IMR-90 (cell line): Measurements from ENCODE around the gene ADM2. TPM values are rescaled to one million over a fixed set of nuclear protein-coding genes. Genes with fewer than 3 reads are reported as not detected.

Experiments
- ATAC-seq: fragments of 200-7000 bp; cut with Tn5 transposase; 2 replicates; pipeline ENCODE4 v1.9.1; 2020; ENCODE audit warnings: low read depth, mild to moderate bottlenecking, moderate library complexity
- BruUV-seq: library from RNA; stranded (reverse); fragments of 400-500 nt; replicated peaks from 2 replicates; lab custom pipeline; 2021; lab: Mats Ljungman, UMichigan
- CTCF ChIA-PET: fragments of 300-600 bp; formaldehyde crosslinking; extraction: SDS; loops from one replicate; lab custom pipeline; 2021; ENCODE audit warnings: antibody characterized with exemption; lab: Yijun Ruan, JAX
- POLR2A ChIA-PET: fragments of 300-600 bp; sonication (Branson Sonifier 250); formaldehyde crosslinking; loops from one replicate; lab custom pipeline; 2022; ENCODE audit warnings: antibody characterized with exemption; ENCODE audit not compliant: unreplicated experiment; lab: Charles Lee
- DNase-seq: peaks from one replicate; pipeline ENCODE4 v3.0.0; 2013
- H2AFZ ChIP-seq: replicated peaks from 2 replicates; pipeline ENCODE3; 2013; ENCODE audit warnings: low read length, mild to moderate bottlenecking; ENCODE audit not compliant: poor library complexity
- H2AK5ac ChIP-seq: 2 replicates; pipeline ENCODE4 v1.6.1; 2013; ENCODE audit warnings: low read depth, low read length, inconsistent platforms
- H2AK9ac ChIP-seq: replicated peaks from 2 replicates; pipeline ENCODE3; 2013; ENCODE audit warnings: mild to moderate bottlenecking, low read depth, low read length, moderate library complexity; ENCODE audit not compliant: poor library complexity
- H2BK120ac ChIP-seq: 2 replicates; pipeline ENCODE4 v1.6.1; 2013; ENCODE audit warnings: low read depth, low read length, inconsistent platforms
- H2BK15ac ChIP-seq: 3 replicates; pipeline ENCODE4 v1.6.1; 2013; ENCODE audit warnings: low read depth, low read length, inconsistent platforms
- H2BK20ac ChIP-seq: 2 replicates; pipeline ENCODE4 v1.6.1; 2013; ENCODE audit warnings: low read depth, mild to moderate bottlenecking, inconsistent platforms, low read length, moderate library complexity
- H2BK5ac ChIP-seq: 2 replicates; pipeline ENCODE4 v1.6.1; 2013; ENCODE audit warnings: mild to moderate bottlenecking, low read depth, low read length, inconsistent platforms; ENCODE audit not compliant: poor library complexity, severe bottlenecking
- H3K14ac ChIP-seq: replicated peaks from 2 replicates; pipeline ENCODE4 v1.6.1; 2013; ENCODE audit warnings: low read depth, low read length, inconsistent platforms
- H3K18ac ChIP-seq: 2 replicates; pipeline ENCODE4 v1.6.1; 2013; ENCODE audit warnings: low read depth, low read length, control low read depth
- H3K23ac ChIP-seq: 2 replicates; pipeline ENCODE4 v1.6.1; 2013; ENCODE audit warnings: low read depth, low read length, inconsistent platforms
- H3K27ac ChIP-seq: 2 replicates; pipeline ENCODE4 v1.5.1; 2013; ENCODE audit warnings: mild to moderate bottlenecking, control low read depth, low read length; ENCODE audit not compliant: insufficient read depth
- H3K27me3 ChIP-seq: 2 replicates; pipeline ENCODE4 v1.6.1; 2013; ENCODE audit warnings: low read length; ENCODE audit not compliant: control insufficient read depth, insufficient read depth
- H3K36me3 ChIP-seq: 2 replicates; pipeline ENCODE4 v1.6.1; 2013; ENCODE audit warnings: low read length, mixed read lengths; ENCODE audit not compliant: control insufficient read depth, insufficient read depth
- H3K4ac ChIP-seq: 2 replicates; pipeline ENCODE4 v1.6.1; 2013; ENCODE audit warnings: low read depth, low read length, inconsistent platforms
- H3K4me1 ChIP-seq: 2 replicates; pipeline ENCODE4 v1.6.1; 2013; ENCODE audit warnings: low read length, mixed read lengths; ENCODE audit not compliant: control insufficient read depth, insufficient read depth
- H3K4me2 ChIP-seq: 2 replicates; pipeline ENCODE4 v1.6.1; 2013; ENCODE audit warnings: low read depth, mild to moderate bottlenecking, control low read depth, low read length, moderate library complexity
- H3K4me3 ChIP-seq: 2 replicates; pipeline ENCODE4 v1.5.1; 2013; ENCODE audit warnings: low read depth, mild to moderate bottlenecking, control low read depth, low read length, moderate library complexity; ENCODE audit not compliant: insufficient read depth
- H3K56ac ChIP-seq: 2 replicates; pipeline ENCODE4 v1.6.1; 2013; ENCODE audit warnings: low read length, inconsistent platforms; ENCODE audit not compliant: insufficient read depth; ENCODE audit errors: extremely low read depth
- H3K79me1 ChIP-seq, 2 experiments: 2 replicates each; pipeline ENCODE4 v1.6.1; 2013; ENCODE audit warnings: low read length in 2 of 2, inconsistent platforms in 1 of 2, low read depth in 1 of 2
- H3K9ac ChIP-seq: 2 replicates; pipeline ENCODE4 v1.6.1; 2013; ENCODE audit warnings: low read depth, low read length, control low read depth
- H3K9me1 ChIP-seq: 2 replicates; pipeline ENCODE4 v1.6.1; 2013; ENCODE audit warnings: low read length, inconsistent platforms; ENCODE audit not compliant: insufficient read depth
- H3K9me3 ChIP-seq: 2 replicates; pipeline ENCODE4 v1.6.1; 2013; ENCODE audit warnings: low read length; ENCODE audit not compliant: control insufficient read depth, insufficient read depth
- H4K20me1 ChIP-seq: 2 replicates; pipeline ENCODE4 v1.6.1; 2013; ENCODE audit warnings: low read length, inconsistent platforms; ENCODE audit not compliant: insufficient read depth
- H4K5ac ChIP-seq: 2 replicates; pipeline ENCODE4 v1.6.1; 2013; ENCODE audit warnings: mild to moderate bottlenecking, low read depth, low read length, control low read depth
- H4K8ac ChIP-seq, 2 experiments: 2 replicates each; pipeline ENCODE4 v1.6.1; 2013; ENCODE audit warnings: low read depth in 2 of 2, low read length in 2 of 2, control low read depth in 1 of 2, inconsistent platforms in 1 of 2
- H4K91ac ChIP-seq: 2 replicates; pipeline ENCODE4 v1.6.1; 2013; ENCODE audit warnings: low read depth, low read length, inconsistent platforms; ENCODE audit not compliant: insufficient read depth
- CHD1 ChIP-seq: IDR thresholded peaks from 2 replicates; pipeline ENCODE4 v1.6.1; 2012; ENCODE audit warnings: low read depth, low read length, improper control_type of control experiment
- CTCF ChIP-seq: conservative IDR thresholded peaks from 2 replicates; pipeline ENCODE4 v1.5.1; 2012; ENCODE audit warnings: mild to moderate bottlenecking, low read depth, low read length, improper control_type of control experiment
- MAZ ChIP-seq: IDR thresholded peaks from 2 replicates; pipeline ENCODE4 v1.6.1; 2012; ENCODE audit warnings: low read depth, mild to moderate bottlenecking, low read length, improper control_type of control experiment, moderate library complexity, borderline replicate concordance
- POLR2A ChIP-seq: IDR thresholded peaks from 2 replicates; pipeline ENCODE4 v1.6.1; 2012; ENCODE audit warnings: mild to moderate bottlenecking, low read depth, low read length
- RFX5 ChIP-seq: IDR thresholded peaks from 2 replicates; pipeline ENCODE4 v1.8.0; 2012; ENCODE audit warnings: low read depth, mild to moderate bottlenecking, low read length, moderate library complexity
- SMC3 ChIP-seq: fragments of 150-350 bp; IDR thresholded peaks from 2 replicates; pipeline ENCODE4 v1.6.1; 2016; ENCODE audit warnings: low read depth, mild to moderate bottlenecking, antibody characterized with exemption, low read length, moderate library complexity
- WGBS, 2 experiments: methylation state at CpG; one replicate each; pipeline versions ENCODE4 v1.1.5 to v1.1.7; 2013; ENCODE audit warnings: missing lambda C conversion rate in 2 of 2; ENCODE audit not compliant: insufficient read length in 1 of 2; ENCODE audit errors: extremely low coverage in 2 of 2; 5-methylcytosine and 5-hydroxymethylcytosine counted together
- dilution Hi-C: fragments of 300-500 bp; cut with HindIII; formaldehyde crosslinking; loops from one replicate; pipeline ENCODE4 v1.14.3; 2018; ENCODE audit warnings: low sequenced_read_pairs; ENCODE audit not compliant: unreplicated experiment
- in situ Hi-C: fragments of 300-500 bp; cut with MboI; formaldehyde crosslinking; loops from 3 replicates; pipeline ENCODE4 v1.14.3; 2019; ENCODE audit warnings: low sequenced_read_pairs, inconsistent platforms, mixed read lengths
- intact Hi-C: fragments of 100-400 bp; cut with micrococcal nuclease; formaldehyde crosslinking; loops from 2 replicates; pipeline ENCODE4 v1.10.0; 2022
- polyA plus RNA-seq, 3 experiments: library from polyadenylated mRNA; depleted of rRNA; stranded (reverse); fragments of >200 nt; gene quantifications; 2 replicates each; pipeline ENCODE4 v1.2.3, GENCODE V29; 2012; ENCODE audit warnings: low replicate concordance in 1 of 3
- total RNA-seq: library from RNA; depleted of rRNA; stranded (reverse); fragments of >200 nt; gene quantifications from 2 replicates; pipeline ENCODE4 v1.2.3, GENCODE V29; 2012

The ADM2 gene
- total and polyA plus RNA-seq, 2 of the 4 experiments (the other 2 are of a cell fraction): 0.18 to 2.3 TPM

- H4K8ac ChIP-seq: no peak overlapping the region
- no peak overlapping the region for H2BK20ac ChIP-seq
- BruUV-seq: no TSS peak
- no peak overlapping the region for H3K9ac ChIP-seq
- H3K79me1 ChIP-seq: peaks cover 0 to 3% of the 10 kb centered on the region in 2 experiments; a peak in 1 of 4 replicates
- H2BK120ac ChIP-seq: no peak overlapping the region
- TF ChIP-seq MAZ: no peak
- no peak for TF ChIP-seq RFX5
- no peak for TF ChIP-seq SMC3
- TF ChIP-seq CHD1: no peak
- no peak for TF ChIP-seq POLR2A
- TF ChIP-seq CTCF: no peak
- H3K14ac ChIP-seq: no peak overlapping the region
- H2AFZ ChIP-seq: no peak overlapping the region
- H2AK9ac ChIP-seq: no peak overlapping the region
- peaks cover 21% of the 10 kb centered on the region for H3K27me3 ChIP-seq
- DNase-seq (no peak), ATAC-seq (no peak)
- no peaks in the 10 kb centered on the region; the same call in 1 of the 2 replicates for H3K9me1 ChIP-seq
- dilution Hi-C loops (no loop called here), intact Hi-C loops (no loop called here), in situ Hi-C loops (no loop called here)
- no peak overlapping the region for H4K5ac ChIP-seq
- H3K23ac ChIP-seq: no peak overlapping the region
- no peak overlapping the region for H3K27ac ChIP-seq
- CTCF ChIA-PET: no interaction called here
- no peak overlapping the region for H3K4ac ChIP-seq
- H4K20me1 ChIP-seq: no peaks in the 10 kb centered on the region; the same call in 1 of the 2 replicates
- POLR2A ChIA-PET: no interaction called here
- peaks cover 4% of the 10 kb centered on the region; the same call in 1 of the 2 replicates for H3K36me3 ChIP-seq
- WGBS, 2 experiments: 81% methylated on average over 6 of the region's 8 CpGs; no CpG with 5 or more reads in 1 of the 2 experiments
- H2AK5ac ChIP-seq: no peak overlapping the region
- H3K9me3 ChIP-seq: no peaks in the 10 kb centered on the region
- H3K4me1 ChIP-seq: no peaks in the 10 kb centered on the region
- H3K4me3 ChIP-seq: no peak overlapping the region
- no peak overlapping the region for H3K4me2 ChIP-seq
- no peak overlapping the region for H4K91ac ChIP-seq
- no peak overlapping the region for H3K56ac ChIP-seq
- H2BK5ac ChIP-seq: no peak overlapping the region
- H2BK15ac ChIP-seq: no peak overlapping the region
- no peak overlapping the region for H3K18ac ChIP-seq
Observed at GRCh38 chr22:50483556-50483955, 2.2 kb downstream of the ADM2 start.
